CD8-positive, alpha-beta memory T cell (primary cell): ENCODE results near the gene LTBP1. TPM values are rescaled to one million over a fixed set of nuclear protein-coding genes. Genes with fewer than 3 reads are reported as not detected.

Experiments
- CTCF ChIA-PET: fragments of 350-600 bp; sonication (Branson Sonifier 250); formaldehyde crosslinking; loops from one replicate; lab custom pipeline; 2021; ENCODE audit warnings: antibody characterized with exemption; lab: Charles Lee
- POLR2A ChIA-PET: fragments of 350-600 bp; sonication (Branson Sonifier 250); formaldehyde crosslinking; loops from one replicate; lab custom pipeline; 2021; ENCODE audit warnings: antibody characterized with exemption; lab: Charles Lee
- DNase-seq, 5 donors: peaks; one replicate each; pipeline versions ENCODE4 v3.0.0 to v3.0.0-alpha.2; 2020 to 2022; ENCODE audit warnings: mixed read lengths in 1 of 5
- H3K27ac ChIP-seq: one replicate; pipeline ENCODE4 v1.7.0; 2013; ENCODE audit warnings: low read depth, mild to moderate bottlenecking, low read length, moderate library complexity
- H3K27me3 ChIP-seq: 2 replicates; pipeline ENCODE4 v1.7.0; 2013; ENCODE audit warnings: low read length, mild to moderate bottlenecking; ENCODE audit not compliant: insufficient read depth, poor library complexity, severe bottlenecking
- H3K36me3 ChIP-seq: 2 replicates; pipeline ENCODE4 v1.7.0; 2013; ENCODE audit warnings: mild to moderate bottlenecking, low read length, moderate library complexity; ENCODE audit not compliant: insufficient read depth
- H3K4me1 ChIP-seq: 2 replicates; pipeline ENCODE4 v1.7.0; 2013; ENCODE audit warnings: mild to moderate bottlenecking, low read length, moderate library complexity; ENCODE audit not compliant: insufficient read depth
- H3K4me3 ChIP-seq: 2 replicates; pipeline ENCODE4 v1.7.0; 2013; ENCODE audit warnings: mild to moderate bottlenecking, low read length
- H3K9me3 ChIP-seq: 2 replicates; pipeline ENCODE4 v1.7.0; 2013; ENCODE audit warnings: mild to moderate bottlenecking, low read length
- H3K27ac Mint-ChIP-seq, 8 donors: one replicate each; pipeline ENCODE4 v1.8.0; 2020 to 2021; ENCODE audit warnings: mixed read lengths in 8 of 8, mild to moderate bottlenecking in 6 of 8, inconsistent platforms in 3 of 8, moderate library complexity in 3 of 8
- H3K27me3 Mint-ChIP-seq, 2 donors: one replicate each; pipeline ENCODE4 v1.8.0; 2020 to 2021; ENCODE audit warnings: mixed read lengths in 2 of 2, mild to moderate bottlenecking in 1 of 2, moderate library complexity in 1 of 2
- H3K36me3 Mint-ChIP-seq, 3 donors: one replicate each; pipeline ENCODE4 v1.8.0; 2020 to 2021; ENCODE audit warnings: mixed read lengths in 3 of 3, inconsistent platforms in 1 of 3, mild to moderate bottlenecking in 1 of 3
- H3K4me1 Mint-ChIP-seq, 3 donors: one replicate each; pipeline ENCODE4 v1.8.0; 2020 to 2021; ENCODE audit warnings: mixed read lengths in 3 of 3, inconsistent platforms in 1 of 3, mild to moderate bottlenecking in 1 of 3
- H3K4me3 Mint-ChIP-seq, 7 donors: one replicate each; pipeline ENCODE4 v1.8.0; 2020 to 2021; ENCODE audit warnings: mixed read lengths in 7 of 7, mild to moderate bottlenecking in 6 of 7, moderate library complexity in 4 of 7, inconsistent platforms in 2 of 7
- H3K9me3 Mint-ChIP-seq, 5 donors: one replicate each; pipeline ENCODE4 v1.8.0; 2020 to 2022; ENCODE audit warnings: mixed read lengths in 5 of 5, mild to moderate bottlenecking in 3 of 5, moderate library complexity in 2 of 5, inconsistent platforms in 1 of 5
- polyA plus RNA-seq: library from polyadenylated mRNA; unstranded; fragments of 300-500 nt; fragmentation: Illumina TruSeq; gene quantifications from one replicate; pipeline ENCODE4 v1.2.3, GENCODE V29; 2021
- total RNA-seq, 2 experiments: library from RNA; stranded (reverse); gene quantifications; one replicate each; pipeline ENCODE4 v1.2.3, GENCODE V29; 2021

LTBP1 gene
- total and polyA plus RNA-seq, 3 experiments from 2014 or later = not detected

DNA sequence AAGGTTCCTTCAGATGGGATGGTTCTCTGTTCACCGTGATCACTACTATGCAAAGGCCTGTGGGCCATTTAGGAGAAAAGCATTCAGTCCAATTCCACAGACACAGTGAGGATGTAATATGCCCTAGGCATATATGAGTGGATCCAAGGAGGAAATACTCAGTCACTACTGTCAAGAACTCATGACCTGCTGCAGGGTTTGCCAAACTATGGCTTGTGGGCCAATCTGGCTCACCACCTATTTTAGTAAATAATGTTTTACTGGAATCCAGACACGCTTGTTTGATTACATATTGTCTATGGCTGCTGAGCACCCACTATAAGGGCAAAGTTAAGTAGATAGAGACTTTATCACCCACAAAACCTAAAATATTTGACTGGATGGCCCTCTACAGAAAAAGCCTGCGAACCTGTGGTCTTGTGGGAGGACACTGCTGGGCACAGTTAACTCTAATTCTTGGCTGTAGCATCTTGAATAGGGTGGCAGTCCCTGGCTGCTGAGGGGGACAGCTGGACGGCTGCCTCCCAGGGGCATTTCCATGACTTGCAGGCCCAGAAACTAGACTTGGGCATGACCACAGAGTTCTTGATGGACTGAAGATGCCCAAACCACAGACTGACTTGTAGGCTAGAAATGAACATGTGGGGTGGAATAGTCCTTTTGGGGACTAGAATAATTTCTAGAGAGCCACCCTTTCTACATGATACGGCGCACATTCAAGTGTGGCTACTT is 20.6 kb upstream of the LTBP1 start:
- no peaks in the 10 kb centered on the region for H3K36me3 Mint-ChIP-seq
- no peak overlapping the region for H3K4me3 Mint-ChIP-seq
- ChIA-PET CTCF (no interaction called here), POLR2A (no interaction called here)
- Histone ChIP-seq H3K4me3 (no peak overlapping the region), H3K9me3 (no peaks in the 10 kb centered on the region), H3K4me1 (no peaks in the 10 kb centered on the region), H3K27ac (no peak overlapping the region), H3K27me3 (no peaks in the 10 kb centered on the region), H3K36me3 (no peaks in the 10 kb centered on the region)
- no peaks in the 10 kb centered on the region for H3K4me1 Mint-ChIP-seq
- H3K9me3 Mint-ChIP-seq = no peaks in the 10 kb centered on the region
- no peak for DNase-seq
- H3K27me3 Mint-ChIP-seq = peaks cover 16 to 30% of the 10 kb centered on the region in 2 donors
- no peak overlapping the region for H3K27ac Mint-ChIP-seq

- no peaks in the 10 kb centered on the region for H3K36me3 ChIP-seq
- no peaks in the 10 kb centered on the region for H3K9me3 ChIP-seq
- Mint-ChIP-seq H3K36me3 (no peaks in the 10 kb centered on the region), H3K27me3 (peaks cover 15 to 28% of the 10 kb centered on the region in 2 donors), H3K9me3 (no peaks in the 10 kb centered on the region), H3K27ac (no peak overlapping the region), H3K4me1 (no peaks in the 10 kb centered on the region), H3K4me3 (no peak overlapping the region)
- H3K27ac ChIP-seq = no peak overlapping the region
- H3K4me3 ChIP-seq = no peak overlapping the region
- no peaks in the 10 kb centered on the region for H3K4me1 ChIP-seq
- POLR2A ChIA-PET = no interaction called here
- no peaks in the 10 kb centered on the region for H3K27me3 ChIP-seq
- CTCF ChIA-PET = no interaction called here
- no peak for DNase-seq
Measured at GRCh38 chr2:32926708-32927084, 20.1 kb upstream of the LTBP1 start.

DNA sequence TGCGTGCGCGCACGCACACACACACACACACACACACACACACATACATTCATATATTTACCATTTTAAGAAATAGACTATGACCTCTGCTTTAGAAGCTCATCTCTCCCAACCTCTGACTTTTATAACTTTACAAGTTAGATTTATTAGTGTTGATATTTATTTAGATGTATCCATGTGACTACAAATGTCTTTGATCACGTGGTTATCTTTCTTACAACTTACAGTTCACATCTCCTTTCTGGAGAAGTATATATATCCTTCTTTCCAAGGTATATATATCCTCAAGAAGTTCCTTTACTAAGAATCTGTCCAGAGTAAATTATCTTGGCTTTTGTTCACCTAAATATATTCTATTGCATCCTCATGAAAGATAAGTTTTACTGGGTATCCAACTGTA is 16.3 kb upstream of the LTBP1 start:
- POLR2A ChIA-PET = no interaction called here
- no peak for DNase-seq
- H3K9me3 Mint-ChIP-seq = no peaks in the 10 kb centered on the region

GRCh38 chr2:32931519-32931918 is 15.2 kb upstream of the LTBP1 start:
- Histone ChIP-seq H3K27ac (no peak overlapping the region), H3K36me3 (no peaks in the 10 kb centered on the region), H3K4me1 (no peaks in the 10 kb centered on the region), H3K4me3 (no peak overlapping the region), H3K27me3 (no peaks in the 10 kb centered on the region), H3K9me3 (no peaks in the 10 kb centered on the region)
- Mint-ChIP-seq H3K4me3 (no peak overlapping the region), H3K9me3 (no peaks in the 10 kb centered on the region), H3K27ac (no peak overlapping the region), H3K27me3 (peaks cover 18 to 38% of the 10 kb centered on the region in 2 donors), H3K36me3 (no peaks in the 10 kb centered on the region), H3K4me1 (no peaks in the 10 kb centered on the region)
- DNase-seq = no peak
- POLR2A ChIA-PET = no interaction called here
- CTCF ChIA-PET = no interaction called here

More for the DNA sequence above, 16.3 kb upstream of the LTBP1 start:
- Mint-ChIP-seq H3K4me1 (no peaks in the 10 kb centered on the region), H3K27ac (no peak overlapping the region), H3K4me3 (no peak overlapping the region), H3K27me3 (peaks cover 12 to 33% of the 10 kb centered on the region in 2 donors), H3K36me3 (no peaks in the 10 kb centered on the region)
- Histone ChIP-seq H3K27me3 (no peaks in the 10 kb centered on the region), H3K27ac (no peak overlapping the region), H3K9me3 (no peaks in the 10 kb centered on the region), H3K36me3 (no peaks in the 10 kb centered on the region), H3K4me3 (no peak overlapping the region), H3K4me1 (no peaks in the 10 kb centered on the region)
- CTCF ChIA-PET = no interaction called here

GRCh38 chr2:32931945-32932709 is 14.6 kb upstream of the LTBP1 start:
- H3K27me3 ChIP-seq = no peaks in the 10 kb centered on the region
- no peaks in the 10 kb centered on the region for H3K9me3 ChIP-seq
- H3K4me3 Mint-ChIP-seq = no peak overlapping the region
- no peaks in the 10 kb centered on the region for H3K4me1 Mint-ChIP-seq
- H3K4me1 ChIP-seq = no peaks in the 10 kb centered on the region
- no peaks in the 10 kb centered on the region for H3K36me3 ChIP-seq
- no peaks in the 10 kb centered on the region for H3K36me3 Mint-ChIP-seq
- ChIA-PET POLR2A (no interaction called here), CTCF (no interaction called here)
- no peak overlapping the region for H3K27ac ChIP-seq
- H3K4me3 ChIP-seq = no peak overlapping the region
- DNase-seq = no peak
- no peaks in the 10 kb centered on the region for H3K9me3 Mint-ChIP-seq
- peaks cover 16 to 37% of the 10 kb centered on the region in 2 donors for H3K27me3 Mint-ChIP-seq
- peak overlapping the region in 1 of 8 donors; percentile 86 for H3K27ac Mint-ChIP-seq

DNA sequence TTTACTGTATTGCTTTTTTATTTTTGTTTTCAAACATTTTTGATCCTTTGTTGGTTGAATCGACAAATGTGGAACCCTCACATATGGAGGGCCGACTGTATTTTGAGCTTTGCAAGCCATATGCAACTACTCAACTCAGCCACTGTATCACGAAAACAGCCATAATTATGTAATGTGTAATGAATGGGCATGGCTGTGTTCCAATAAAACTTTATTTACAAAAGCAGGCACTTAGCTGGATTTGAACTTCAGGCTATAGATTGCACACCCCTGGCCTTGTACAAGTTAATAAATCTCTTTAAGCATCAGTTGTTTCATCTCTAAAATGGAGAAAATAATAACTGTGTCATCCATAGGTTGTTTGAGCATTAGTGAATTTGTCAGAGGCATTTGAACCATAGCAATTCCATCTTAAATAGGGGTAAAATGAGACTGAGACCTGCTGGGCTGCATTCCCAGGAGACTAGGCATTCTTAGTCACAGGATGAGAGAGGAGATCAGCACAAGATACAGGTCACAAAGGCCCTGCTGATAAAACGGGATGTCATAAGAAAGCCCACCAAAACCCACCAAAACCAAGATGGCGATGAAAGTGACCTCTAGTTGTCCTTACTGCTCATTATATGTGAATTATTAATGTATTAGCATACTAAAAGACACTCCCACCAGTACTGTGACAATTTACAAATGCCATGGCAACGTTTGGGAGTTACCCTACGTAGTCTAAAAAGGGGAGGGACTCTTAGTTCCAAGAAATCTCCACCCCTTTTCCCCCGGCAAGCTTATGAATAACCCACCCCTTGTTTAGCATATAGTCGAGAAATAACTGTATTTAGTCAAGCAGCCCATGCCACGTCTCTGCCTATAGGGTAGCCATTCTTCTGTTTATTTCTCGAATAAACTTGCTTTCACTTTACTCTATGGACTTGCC is 13.7 kb upstream of the LTBP1 start:
- Histone ChIP-seq H3K27me3 (no peaks in the 10 kb centered on the region), H3K36me3 (no peaks in the 10 kb centered on the region), H3K4me1 (no peaks in the 10 kb centered on the region), H3K27ac (no peak overlapping the region), H3K9me3 (no peaks in the 10 kb centered on the region), H3K4me3 (no peak overlapping the region)
- no peak overlapping the region for H3K4me3 Mint-ChIP-seq
- POLR2A ChIA-PET = no interaction called here
- CTCF ChIA-PET = interaction anchor here (1.5 kb wide), 1 partner anchor 11 kb away, joined by 3 read pairs; no protein-coding TSS in a partner anchor
- DNase-seq = no peak
- H3K27ac Mint-ChIP-seq = peak overlapping the region in 1 of 8 donors; percentile 1
- no peaks in the 10 kb centered on the region for H3K4me1 Mint-ChIP-seq
- peaks cover 14 to 39% of the 10 kb centered on the region in 2 donors for H3K27me3 Mint-ChIP-seq
- no peaks in the 10 kb centered on the region for H3K9me3 Mint-ChIP-seq
- no peaks in the 10 kb centered on the region for H3K36me3 Mint-ChIP-seq

DNA sequence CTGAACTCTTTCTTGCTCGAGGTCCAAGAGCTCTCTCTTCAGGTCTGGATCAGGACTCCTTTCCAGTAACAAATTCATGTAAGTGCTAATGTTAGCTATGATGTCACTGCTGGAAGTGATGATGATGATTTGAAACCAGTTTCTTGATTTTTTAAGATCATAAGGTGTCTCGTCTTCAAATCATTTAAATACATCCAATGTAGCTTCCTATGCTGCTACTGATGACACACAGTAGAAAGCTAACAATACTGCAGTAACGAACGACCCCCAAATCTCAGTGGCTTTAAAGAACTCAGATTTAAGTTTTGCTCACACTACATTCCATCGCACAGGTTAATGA is 13.0 kb upstream of the LTBP1 start:
- H3K9me3 Mint-ChIP-seq = no peaks in the 10 kb centered on the region
- Histone ChIP-seq H3K9me3 (no peaks in the 10 kb centered on the region), H3K27ac (no peak overlapping the region), H3K4me3 (no peak overlapping the region), H3K4me1 (no peaks in the 10 kb centered on the region), H3K36me3 (no peaks in the 10 kb centered on the region), H3K27me3 (no peaks in the 10 kb centered on the region)
- no peak overlapping the region for H3K4me3 Mint-ChIP-seq
- ChIA-PET CTCF (interaction anchor here (1.5 kb wide), 1 partner anchor 11 kb away, joined by 3 read pairs; no protein-coding TSS in a partner anchor), POLR2A (no interaction called here)
- H3K36me3 Mint-ChIP-seq = no peaks in the 10 kb centered on the region
- H3K27me3 Mint-ChIP-seq = peaks cover 10 to 42% of the 10 kb centered on the region in 2 donors
- no peaks in the 10 kb centered on the region for H3K4me1 Mint-ChIP-seq
- no peak for DNase-seq
- H3K27ac Mint-ChIP-seq = no peak overlapping the region
